ENCODE data around the gene ATXN7L1.

The ATXN7L1 gene

GRCh38 chr7:105583061-105583460 is 293.3 kb downstream of the ATXN7L1 start:
- TF ChIP-seq GATA3 (IDR thresholded peaks at IDR 0.05; ENCODE audit: low read depth, low read length) (no peak), GATA2 (IDR thresholded peaks at IDR 0.05; ENCODE audit: low read depth, low read length) (no peak)

- no peak for TF ChIP-seq GATA2 (IDR thresholded peaks at IDR 0.05; ENCODE audit: low read depth, low read length)
- TF ChIP-seq GATA3 (IDR thresholded peaks at IDR 0.05; ENCODE audit: low read depth, low read length): no peak
Observed at GRCh38 chr7:105581066-105581811, 295.2 kb downstream of the ATXN7L1 start, which contains the start of gene EFCAB10. EFCAB10 (minus strand) TSS chr7:105581493; CDS start chr7:105581463, 30 bp downstream.

DNA sequence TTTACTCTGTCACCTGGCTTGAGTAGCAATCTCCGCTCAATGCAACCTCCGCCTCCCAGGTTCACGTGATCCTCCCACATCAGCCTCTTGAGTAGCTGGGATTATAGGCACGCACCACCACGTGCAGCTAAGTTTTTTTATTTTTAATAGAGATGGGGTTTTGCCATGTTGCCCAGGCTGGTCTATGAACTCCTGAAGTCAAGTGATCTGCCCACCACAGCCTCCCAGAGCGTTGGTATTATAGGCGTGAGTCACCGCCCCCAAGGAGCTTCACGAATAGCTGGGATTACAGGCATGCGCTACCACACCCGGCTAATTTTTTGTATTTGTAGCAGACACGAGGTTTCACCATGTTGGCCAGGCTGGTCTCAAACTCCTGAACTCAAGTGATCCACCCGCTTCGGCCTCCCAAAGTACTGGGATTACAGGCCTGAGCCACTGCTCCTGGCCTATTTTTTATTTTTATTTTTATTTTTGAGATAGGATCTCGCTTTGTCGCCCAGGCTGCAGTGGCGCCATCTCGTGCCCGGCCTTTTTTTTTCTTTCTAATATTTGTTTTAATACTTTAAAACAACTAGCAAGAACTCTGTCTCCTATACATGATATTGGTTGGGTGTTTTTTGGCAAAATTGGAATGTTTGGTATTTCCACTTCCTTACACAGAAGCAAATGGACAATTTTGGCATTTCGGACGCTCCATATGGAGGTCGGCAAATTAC is 296.2 kb downstream of the ATXN7L1 start:
- TF ChIP-seq GATA2 (IDR thresholded peaks at IDR 0.05; ENCODE audit: low read depth, low read length): peak; percentile 47; the same call in 1 of the 2 replicates
- no peak for TF ChIP-seq GATA3 (IDR thresholded peaks at IDR 0.05; ENCODE audit: low read depth, low read length)

DNA sequence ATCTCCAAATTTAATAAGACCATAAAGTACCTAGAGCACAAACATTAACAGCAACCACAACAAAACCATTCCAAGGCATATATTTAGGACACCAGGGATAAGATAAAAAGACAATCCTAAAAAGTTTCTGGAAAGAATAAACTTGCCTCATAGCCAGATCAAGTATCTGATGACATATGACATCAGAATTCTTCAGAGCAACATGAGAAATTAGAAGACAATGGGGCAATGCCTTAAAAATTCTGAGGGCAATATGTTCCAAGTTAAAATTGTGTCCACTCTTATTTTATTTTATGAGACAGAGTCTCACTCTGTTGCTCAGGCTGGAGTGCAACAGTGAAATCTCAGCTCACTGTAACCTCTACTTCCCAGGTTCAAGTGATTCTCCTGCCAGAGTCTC is 297.9 kb downstream of the ATXN7L1 start:
- TF ChIP-seq GATA2 (IDR thresholded peaks at IDR 0.05; ENCODE audit: low read depth, low read length): no peak
- no peak for TF ChIP-seq GATA3 (IDR thresholded peaks at IDR 0.05; ENCODE audit: low read depth, low read length)

DNA sequence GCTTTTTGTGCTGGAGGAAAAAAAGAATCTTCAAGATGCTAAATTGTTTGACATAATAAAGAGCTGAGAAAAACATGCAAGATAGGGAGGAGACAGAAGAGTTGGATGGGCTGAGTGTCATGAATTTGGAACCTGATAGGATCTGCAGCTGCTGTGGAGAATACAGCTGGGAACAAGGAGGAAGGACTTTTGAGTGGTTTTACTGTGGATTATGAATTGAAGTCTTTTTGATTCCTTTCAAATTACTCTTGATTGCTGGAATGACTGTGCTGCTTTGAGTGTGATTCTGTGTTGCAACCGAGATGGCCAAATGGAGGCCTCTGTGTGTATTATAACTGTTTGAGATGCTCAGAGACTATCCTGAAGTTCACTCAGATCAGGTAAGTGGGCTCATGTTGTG is 299.1 kb downstream of the ATXN7L1 start:
- TF ChIP-seq GATA2 (IDR thresholded peaks at IDR 0.05; ENCODE audit: low read depth, low read length): no peak
- TF ChIP-seq GATA3 (IDR thresholded peaks at IDR 0.05; ENCODE audit: low read depth, low read length): no peak

GRCh38 chr7:105571891-105572290 is 304.5 kb downstream of the ATXN7L1 start:
- no peak for TF ChIP-seq GATA3 (IDR thresholded peaks at IDR 0.05; ENCODE audit: low read depth, low read length)
- TF ChIP-seq GATA2 (IDR thresholded peaks at IDR 0.05; ENCODE audit: low read depth, low read length): no peak

GRCh38 chr7:105567821-105568220 is 308.6 kb downstream of the ATXN7L1 start:
- TF ChIP-seq GATA3 (IDR thresholded peaks at IDR 0.05; ENCODE audit: low read depth, low read length) (no peak), GATA2 (IDR thresholded peaks at IDR 0.05; ENCODE audit: low read depth, low read length) (no peak)

DNA sequence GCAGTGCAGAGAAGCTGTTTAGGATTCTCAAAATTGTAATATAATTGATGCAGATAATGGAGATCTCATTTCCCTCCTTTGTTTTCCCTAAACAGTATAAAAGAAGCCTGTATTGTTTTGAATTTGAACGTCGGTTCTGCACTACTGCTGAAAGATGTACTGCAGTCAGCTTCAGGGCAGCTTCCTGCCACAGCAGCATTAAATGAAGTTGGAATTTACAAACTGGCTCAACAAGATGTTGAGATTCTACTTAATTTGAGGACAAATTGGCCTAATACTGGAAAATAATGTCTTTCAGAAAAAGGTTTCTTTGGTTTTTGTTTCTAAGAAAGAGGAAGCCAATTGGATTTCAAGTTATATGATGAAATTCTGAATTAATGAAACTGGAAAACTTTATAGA is 309.4 kb downstream of the ATXN7L1 start:
- TF ChIP-seq GATA2 (IDR thresholded peaks at IDR 0.05; ENCODE audit: low read depth, low read length): no peak

DNA sequence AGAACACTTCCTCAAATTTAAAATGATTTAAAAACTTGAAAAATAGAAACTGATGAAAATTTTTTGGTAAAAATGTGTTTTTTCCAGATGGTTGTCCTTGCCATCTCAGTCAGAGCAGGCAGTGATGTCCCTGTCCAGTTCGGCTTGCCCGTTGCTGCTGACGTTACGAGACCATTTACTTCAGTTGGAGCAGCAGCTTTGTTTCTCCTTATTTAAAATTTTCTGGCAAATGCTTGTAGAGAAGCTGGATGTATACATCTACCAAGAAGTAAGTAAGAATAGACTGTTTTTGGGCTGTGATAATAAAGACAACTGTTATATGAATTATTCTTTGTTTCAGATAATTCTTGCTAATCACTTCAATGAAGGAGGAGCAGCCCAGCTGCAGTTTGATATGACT is 311.2 kb downstream of the ATXN7L1 start:
- TF ChIP-seq GATA3 (IDR thresholded peaks at IDR 0.05; ENCODE audit: low read depth, low read length): no peak
- TF ChIP-seq GATA2 (IDR thresholded peaks at IDR 0.05; ENCODE audit: low read depth, low read length): no peak

DNA sequence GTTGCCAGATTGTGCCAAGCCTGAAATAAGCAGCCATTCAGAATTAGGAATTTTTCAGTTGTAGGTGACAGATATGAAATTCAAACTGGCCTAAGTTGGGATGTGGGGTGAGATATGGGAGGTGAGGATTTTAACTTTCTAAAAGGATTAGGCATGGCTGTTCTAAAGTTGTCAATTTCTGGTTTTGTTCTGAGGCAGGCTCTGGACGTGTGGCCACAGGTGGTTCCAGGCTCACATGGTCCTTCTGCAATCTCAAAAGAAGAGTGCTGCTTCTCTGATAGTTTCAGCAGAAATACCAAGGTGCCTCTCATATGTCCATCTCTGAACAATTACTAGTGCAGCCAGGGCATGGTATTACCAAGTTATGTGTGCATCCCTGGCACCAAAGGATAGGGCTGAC is 316.5 kb downstream of the ATXN7L1 start:
- no peak for TF ChIP-seq GATA3 (IDR thresholded peaks at IDR 0.05; ENCODE audit: low read depth, low read length)

Measured in SH-SY5Y (cell line).